Parathyroid adenoma (tissue), 2 donors: ENCODE results near the gene ALDH3B2.

ENCODE experiments used
- H2AFZ ChIP-seq: fragments of 300-600 bp; sonication (generic); one replicate; pipeline ENCODE4 v1.7.0; 2017; ENCODE audit warnings: antibody characterized with exemption, mild to moderate bottlenecking
- H3K27ac ChIP-seq: fragments of 300-600 bp; sonication (generic); one replicate; pipeline ENCODE4 v1.7.0; 2017
- H3K27me3 ChIP-seq: fragments of 300-600 bp; sonication (generic); one replicate; pipeline ENCODE4 v1.7.0; 2017; ENCODE audit warnings: low read length; ENCODE audit not compliant: control insufficient read depth, insufficient read depth
- H3K36me3 ChIP-seq: fragments of 300-600 bp; sonication (generic); one replicate; pipeline ENCODE4 v1.7.0; 2017; ENCODE audit warnings: low read length; ENCODE audit not compliant: control insufficient read depth, insufficient read depth
- H3K4me1 ChIP-seq: fragments of 300-600 bp; sonication (generic); one replicate; pipeline ENCODE4 v1.7.0; 2017; ENCODE audit warnings: control low read depth
- H3K4me2 ChIP-seq: fragments of 300-600 bp; sonication (generic); one replicate; pipeline ENCODE4 v1.7.0; 2017; ENCODE audit warnings: low read length
- H3K4me3 ChIP-seq: fragments of 300-600 bp; sonication (generic); one replicate; pipeline ENCODE4 v1.7.0; 2017; ENCODE audit warnings: low read depth, low read length
- H3K79me2 ChIP-seq: fragments of 300-600 bp; sonication (generic); one replicate; pipeline ENCODE4 v1.7.0; 2017; ENCODE audit warnings: control low read depth
- H3K9ac ChIP-seq: fragments of 300-600 bp; sonication (generic); one replicate; pipeline ENCODE4 v1.7.0; 2017; ENCODE audit warnings: mild to moderate bottlenecking
- H3K9me3 ChIP-seq: fragments of 300-600 bp; sonication (generic); one replicate; pipeline ENCODE4 v1.7.0; 2017; ENCODE audit warnings: low read length; ENCODE audit not compliant: control insufficient read depth
- TF ChIP-seq, protein P1 (sequence below): fragments of 300-600 bp; sonication (generic); IDR thresholded peaks from one replicate; pipeline ENCODE4 v1.7.0; 2017; ENCODE audit warnings: antibody characterized with exemption, mild to moderate bottlenecking
- donor health status: primary hyperparathyroidism.

The ALDH3B2 gene

DNA sequence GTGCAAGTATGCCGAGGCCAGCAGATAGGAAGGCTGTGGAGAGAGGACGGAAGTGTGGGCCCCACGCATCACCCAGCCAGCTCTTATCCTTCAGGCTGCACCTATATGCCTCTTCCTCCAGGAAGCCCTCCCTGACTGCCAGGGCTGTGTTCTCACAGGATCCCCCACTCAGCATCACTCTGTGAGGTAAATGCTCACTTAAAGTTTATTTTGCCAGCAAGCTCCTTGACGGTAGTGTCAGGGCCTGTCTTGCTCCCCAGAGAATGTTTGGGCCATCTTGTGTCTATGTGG is 39.2 kb downstream of the ALDH3B2 start:
- H2AFZ ChIP-seq, result no peak overlapping the region
- no peaks in the 10 kb centered on the region for H3K36me3 ChIP-seq
- no peak overlapping the region for H3K27ac ChIP-seq
- H3K4me2 ChIP-seq, result no peak overlapping the region
- no peak overlapping the region for H3K9ac ChIP-seq
- no peaks in the 10 kb centered on the region for H3K9me3 ChIP-seq
- peaks cover 9% of the 10 kb centered on the region for H3K4me1 ChIP-seq
- H3K27me3 ChIP-seq, result no peaks in the 10 kb centered on the region
- TF ChIP-seq, protein P1, sequence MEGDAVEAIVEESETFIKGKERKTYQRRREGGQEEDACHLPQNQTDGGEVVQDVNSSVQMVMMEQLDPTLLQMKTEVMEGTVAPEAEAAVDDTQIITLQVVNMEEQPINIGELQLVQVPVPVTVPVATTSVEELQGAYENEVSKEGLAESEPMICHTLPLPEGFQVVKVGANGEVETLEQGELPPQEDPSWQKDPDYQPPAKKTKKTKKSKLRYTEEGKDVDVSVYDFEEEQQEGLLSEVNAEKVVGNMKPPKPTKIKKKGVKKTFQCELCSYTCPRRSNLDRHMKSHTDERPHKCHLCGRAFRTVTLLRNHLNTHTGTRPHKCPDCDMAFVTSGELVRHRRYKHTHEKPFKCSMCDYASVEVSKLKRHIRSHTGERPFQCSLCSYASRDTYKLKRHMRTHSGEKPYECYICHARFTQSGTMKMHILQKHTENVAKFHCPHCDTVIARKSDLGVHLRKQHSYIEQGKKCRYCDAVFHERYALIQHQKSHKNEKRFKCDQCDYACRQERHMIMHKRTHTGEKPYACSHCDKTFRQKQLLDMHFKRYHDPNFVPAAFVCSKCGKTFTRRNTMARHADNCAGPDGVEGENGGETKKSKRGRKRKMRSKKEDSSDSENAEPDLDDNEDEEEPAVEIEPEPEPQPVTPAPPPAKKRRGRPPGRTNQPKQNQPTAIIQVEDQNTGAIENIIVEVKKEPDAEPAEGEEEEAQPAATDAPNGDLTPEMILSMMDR, result no peak
- H3K79me2 ChIP-seq, result no peaks in the 10 kb centered on the region
- no peak overlapping the region for H3K4me3 ChIP-seq

DNA sequence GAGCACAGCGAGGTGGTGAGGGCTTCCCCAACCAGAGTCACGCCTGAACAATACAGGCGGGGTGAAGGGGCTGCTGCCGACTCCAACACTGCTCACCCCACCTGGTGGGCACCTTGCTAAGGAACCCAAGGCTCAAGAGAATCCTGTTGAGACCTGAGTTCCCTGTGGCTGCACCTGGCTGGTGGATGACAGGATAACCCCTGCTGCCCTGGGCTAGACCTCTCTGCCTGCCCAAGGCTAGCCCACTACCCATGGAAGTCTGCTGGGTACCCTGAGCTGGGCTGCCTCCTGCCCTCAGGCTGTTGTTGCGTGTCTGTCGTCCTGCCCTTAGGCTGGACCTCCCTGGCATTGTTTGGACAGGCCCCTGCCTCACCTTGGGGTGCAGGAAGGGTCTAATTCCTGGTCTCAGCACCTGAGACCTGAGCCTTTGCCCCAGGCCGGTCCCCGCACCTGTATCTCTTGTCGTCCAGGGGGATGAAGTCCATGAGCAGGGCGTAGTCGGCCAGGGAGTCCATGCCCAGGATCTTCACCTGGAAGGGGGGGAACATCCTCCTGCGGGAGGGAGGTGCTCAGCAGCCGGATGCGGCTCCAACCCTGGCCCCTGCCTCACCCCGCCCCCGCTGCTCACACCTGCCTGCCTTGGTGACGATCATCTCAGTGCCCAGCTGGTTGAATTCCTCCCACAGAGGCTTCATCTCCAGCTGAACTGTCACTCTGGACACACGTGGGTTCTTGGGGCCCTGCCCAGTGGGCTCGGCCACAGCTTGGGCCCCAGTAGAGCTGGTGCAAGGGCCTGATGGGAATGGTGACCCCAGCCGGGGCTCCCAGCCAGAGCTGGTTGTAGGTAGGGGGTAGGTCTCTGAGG is 39.8 kb downstream of the ALDH3B2 start:
- H3K4me1 ChIP-seq, result peaks cover 9% of the 10 kb centered on the region
- no peak overlapping the region for H3K4me3 ChIP-seq
- H3K79me2 ChIP-seq, result no peaks in the 10 kb centered on the region
- no peak overlapping the region for H3K9ac ChIP-seq
- H3K27me3 ChIP-seq, result no peaks in the 10 kb centered on the region
- no peak overlapping the region for H3K27ac ChIP-seq
- H3K4me2 ChIP-seq, result no peak overlapping the region
- no peak overlapping the region for H2AFZ ChIP-seq
- H3K36me3 ChIP-seq, result no peaks in the 10 kb centered on the region
- no peaks in the 10 kb centered on the region for H3K9me3 ChIP-seq
- TF ChIP-seq, protein P1, result no peak

DNA sequence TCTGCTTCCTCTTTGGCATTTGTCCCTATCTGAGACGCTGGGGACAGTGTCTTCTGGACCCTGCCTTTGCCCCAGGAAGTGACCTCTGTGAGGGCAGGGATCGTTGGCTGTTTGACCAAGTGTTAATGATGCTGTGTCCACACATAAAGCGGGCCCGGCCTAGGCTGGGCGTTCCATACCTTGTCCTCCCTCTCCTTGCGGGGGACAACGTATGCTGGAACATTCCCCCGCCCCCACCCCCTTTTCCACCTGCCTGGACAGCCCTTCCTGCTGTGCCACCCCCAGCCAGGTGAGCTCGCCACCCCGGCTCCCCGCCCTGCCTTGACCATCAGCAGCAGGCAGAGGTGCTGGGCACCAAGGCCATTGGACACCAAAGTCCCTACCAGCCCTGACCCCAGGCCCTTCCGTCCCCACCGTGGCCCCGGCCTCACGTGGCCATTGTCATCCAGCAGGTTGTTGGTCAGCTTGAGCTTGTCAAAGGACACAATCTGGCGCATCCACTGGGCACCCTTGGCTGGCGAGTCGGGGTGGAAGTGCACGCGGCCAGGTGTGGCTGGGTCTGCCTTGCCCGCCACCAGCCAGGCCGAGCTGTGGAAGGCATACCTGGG is 40.6 kb downstream of the ALDH3B2 start:
- no peaks in the 10 kb centered on the region for H3K36me3 ChIP-seq
- TF ChIP-seq, protein P1, result no peak
- H2AFZ ChIP-seq, result no peak overlapping the region
- H3K9me3 ChIP-seq, result no peaks in the 10 kb centered on the region
- H3K27ac ChIP-seq, result no peak overlapping the region
- no peaks in the 10 kb centered on the region for H3K79me2 ChIP-seq
- no peak overlapping the region for H3K9ac ChIP-seq
- peaks cover 9% of the 10 kb centered on the region for H3K4me1 ChIP-seq
- no peaks in the 10 kb centered on the region for H3K27me3 ChIP-seq
- no peak overlapping the region for H3K4me2 ChIP-seq
- no peak overlapping the region for H3K4me3 ChIP-seq

DNA sequence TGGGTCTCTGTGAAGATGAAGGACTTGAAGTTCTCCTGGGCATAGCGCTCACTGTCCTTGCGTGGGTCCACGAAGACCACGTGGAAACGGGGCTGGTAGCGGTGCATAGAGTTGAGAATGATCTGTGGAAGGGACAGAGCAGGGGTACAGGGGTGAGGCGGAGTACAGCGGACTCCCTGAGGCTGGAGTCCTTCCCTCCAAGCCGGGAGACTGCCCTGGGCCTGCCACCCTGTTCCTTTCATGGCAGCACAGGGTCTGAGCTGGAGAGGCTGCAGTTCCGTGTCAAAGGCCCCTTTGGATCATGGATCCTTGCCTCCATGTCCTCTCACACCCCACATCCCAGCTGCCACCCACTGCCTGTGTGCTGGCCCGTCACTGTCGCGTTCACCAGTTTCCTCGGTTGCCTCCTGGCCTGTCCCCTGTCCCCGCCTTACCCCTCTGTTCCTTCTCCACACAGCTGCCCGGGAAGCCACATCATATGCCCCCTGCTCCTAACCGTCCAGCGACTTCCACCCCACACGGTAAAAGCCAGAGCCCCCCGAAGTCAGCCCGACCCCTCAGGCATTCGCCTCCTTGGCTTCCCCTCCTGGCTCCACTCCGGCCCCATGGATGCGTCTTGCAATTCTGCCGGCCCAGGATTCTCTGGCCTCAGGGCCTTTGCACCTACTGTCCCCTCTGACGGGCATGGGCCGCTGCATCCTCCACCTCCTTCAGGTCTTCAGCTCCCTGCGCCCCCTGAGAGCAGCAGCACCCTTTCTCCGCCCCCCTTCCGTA is 41.3 kb downstream of the ALDH3B2 start:
- Histone ChIP-seq H3K27me3 (no peaks in the 10 kb centered on the region), H3K4me1 (peaks cover 9% of the 10 kb centered on the region), H3K9me3 (no peaks in the 10 kb centered on the region), H3K36me3 (no peaks in the 10 kb centered on the region), H2AFZ (no peak overlapping the region), H3K9ac (no peak overlapping the region), H3K4me2 (no peak overlapping the region), H3K79me2 (no peaks in the 10 kb centered on the region), H3K27ac (no peak overlapping the region), H3K4me3 (no peak overlapping the region)
- TF ChIP-seq, protein P1, result no peak
